ENCODE results near the gene IL1RAP. TPM values are rescaled to one million over a fixed set of nuclear protein-coding genes. Genes with fewer than 3 reads are reported as not detected.
"Not testable (repeated sequence)": the region's sequence is repeated elsewhere in the genome, so short reads cannot be mapped to it uniquely, and the experiment has no call there.

Gene IL1RAP
- total RNA-seq: 17.2 and 18.2 TPM in 2 replicates

DNA sequence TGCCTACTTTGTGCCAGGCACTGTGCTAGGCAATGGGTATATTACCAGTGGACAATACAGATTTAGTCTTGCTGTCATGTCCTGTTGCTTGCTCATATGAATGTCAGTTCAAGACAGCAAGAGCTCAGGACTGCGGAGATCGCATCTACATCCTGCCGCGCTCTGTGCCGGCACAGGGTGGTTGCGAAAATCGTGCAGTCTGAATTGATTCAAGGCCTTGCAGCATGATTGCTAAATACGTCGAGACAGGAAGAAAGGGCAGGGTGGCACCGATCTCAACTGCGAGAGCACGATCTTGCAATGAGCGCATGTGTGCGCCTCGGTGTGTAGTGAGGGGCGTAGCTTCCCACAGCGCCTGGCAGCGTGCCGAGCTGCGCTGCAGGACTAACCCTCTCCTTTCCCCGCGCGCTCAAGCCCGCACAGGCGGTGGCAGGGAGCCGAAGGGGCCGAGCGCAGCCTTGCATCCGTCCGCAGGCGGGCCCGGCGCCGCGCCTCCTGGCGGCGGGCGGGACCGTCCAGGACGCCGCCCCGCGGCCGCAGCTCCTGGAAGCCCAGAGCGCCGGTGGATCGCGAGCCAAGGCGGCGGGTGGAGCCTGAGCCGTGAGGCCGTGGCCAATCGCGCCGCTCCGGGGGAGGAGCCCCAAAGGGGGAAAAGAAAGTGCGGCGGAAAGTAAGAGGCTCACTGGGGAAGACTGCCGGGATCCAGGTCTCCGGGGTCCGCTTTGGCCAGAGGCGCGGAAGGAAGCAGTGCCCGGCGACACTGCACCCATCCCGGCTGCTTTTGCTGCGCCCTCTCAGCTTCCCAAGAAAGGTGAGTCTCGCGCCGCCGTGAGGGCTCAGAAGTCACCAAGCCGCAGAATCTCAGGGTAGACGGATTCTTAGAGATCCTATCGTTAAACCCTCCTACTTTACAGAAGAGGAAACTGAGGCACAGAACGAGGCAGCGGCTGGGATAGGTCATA, at the start of gene IL1RAP:
TSS of gene IL1RAP (plus strand) at position 677 of the 962 bp plus-strand sequence. CDS start 50,205 bp downstream, outside the sequence.
- intact Hi-C loops (cut with micrococcal nuclease): loop anchor here (1.0 to 10.0 kb wide), 7 partner anchors 21 to 351 kb away; partner anchors contain the start of gene GMNC

DNA sequence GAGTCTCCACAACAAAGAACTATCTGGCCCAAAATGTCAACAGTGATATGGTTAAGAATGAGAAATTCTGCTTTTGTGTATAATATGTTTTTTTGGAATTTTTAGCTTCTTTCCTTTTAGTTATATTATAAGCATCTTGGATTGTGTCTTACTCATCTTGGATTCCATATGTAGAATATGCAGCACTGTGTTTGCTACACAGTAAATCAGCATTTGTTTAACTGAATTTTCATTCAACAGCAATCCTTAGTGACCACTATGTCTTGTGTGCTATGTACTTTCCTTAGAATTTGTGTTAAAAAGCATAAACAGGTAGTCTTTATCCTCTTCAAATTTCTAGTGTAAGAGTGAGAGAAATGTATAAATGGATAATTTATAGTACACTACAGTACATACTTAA, 46.0 kb upstream of the IL1RAP start:
- intact Hi-C loops (cut with micrococcal nuclease): no loop called here

DNA sequence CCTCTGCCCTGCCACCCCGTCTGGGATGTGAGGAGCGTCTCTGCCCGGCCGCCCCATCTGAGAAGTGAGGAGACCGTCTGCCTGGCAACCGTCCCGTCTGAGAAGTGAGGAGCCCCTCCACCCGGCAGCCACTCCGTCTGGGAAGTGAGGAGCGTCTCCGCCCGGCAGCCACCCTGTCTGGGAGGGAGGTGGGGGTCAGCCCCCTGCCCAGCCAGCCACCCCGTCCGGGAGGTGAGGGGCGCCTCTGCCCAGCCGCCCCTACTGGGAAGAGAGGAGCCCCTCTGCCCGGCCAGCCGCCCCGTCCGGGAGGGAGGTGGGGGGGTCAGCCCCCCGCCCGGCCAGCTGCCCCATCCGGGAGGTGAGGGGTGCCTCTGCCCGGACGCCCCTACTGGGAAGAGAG, 40.6 kb upstream of the IL1RAP start:
- intact Hi-C loops (cut with micrococcal nuclease): not testable (repeated sequence)

DNA sequence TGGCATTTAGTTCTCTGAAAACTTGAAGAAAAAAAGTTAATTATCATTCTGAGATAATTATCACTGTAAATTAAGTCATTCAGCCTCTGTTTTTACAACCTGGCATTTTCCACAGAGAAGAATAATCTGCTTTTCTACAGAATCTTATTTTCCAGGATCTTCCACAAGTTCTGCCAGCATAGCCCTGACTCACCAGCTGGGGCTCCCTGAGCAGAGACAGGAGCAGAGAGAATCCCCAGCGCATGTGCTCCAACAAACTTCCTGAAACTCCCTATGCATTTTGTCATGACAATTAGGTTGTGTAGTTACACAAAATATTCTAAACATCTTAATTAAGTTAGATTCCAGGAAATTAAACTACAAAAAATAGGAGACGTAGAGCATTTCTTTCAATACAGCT, 32.1 kb upstream of the IL1RAP start:
- intact Hi-C loops (cut with micrococcal nuclease): no loop called here

DNA sequence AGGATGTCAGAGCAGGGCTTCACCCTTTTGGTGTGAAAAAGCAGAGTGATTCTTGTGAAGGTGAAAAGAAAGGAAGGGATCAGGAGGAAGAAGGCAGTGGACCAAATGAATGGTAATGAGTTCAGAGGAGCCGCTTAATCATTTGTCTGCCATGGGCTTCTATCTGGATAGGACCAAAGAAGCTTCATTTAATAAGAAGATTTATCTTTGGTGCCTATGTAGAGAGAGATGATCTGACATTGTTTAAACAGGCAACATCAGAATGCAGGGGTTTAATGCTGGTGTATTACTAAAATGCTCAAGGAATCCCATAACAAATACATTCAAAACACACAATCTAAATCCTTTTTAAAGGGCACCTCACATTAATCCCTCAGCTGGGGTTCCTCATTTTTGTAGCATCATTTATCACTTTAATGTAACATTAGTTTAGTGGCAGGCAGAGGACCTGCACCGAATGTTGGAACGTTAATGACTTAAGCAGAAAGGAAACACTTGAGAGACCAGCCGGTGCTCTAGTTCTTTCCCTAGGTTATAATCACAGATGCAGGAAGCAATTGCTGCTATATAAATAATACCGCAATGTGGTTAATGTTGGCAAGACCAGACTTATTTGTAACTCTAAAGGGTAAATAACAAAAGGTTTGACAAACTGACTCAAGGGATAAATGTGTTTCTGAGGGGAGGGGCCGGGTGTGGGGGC, 27.9 kb upstream of the IL1RAP start:
- intact Hi-C loops (cut with micrococcal nuclease): no loop called here

DNA sequence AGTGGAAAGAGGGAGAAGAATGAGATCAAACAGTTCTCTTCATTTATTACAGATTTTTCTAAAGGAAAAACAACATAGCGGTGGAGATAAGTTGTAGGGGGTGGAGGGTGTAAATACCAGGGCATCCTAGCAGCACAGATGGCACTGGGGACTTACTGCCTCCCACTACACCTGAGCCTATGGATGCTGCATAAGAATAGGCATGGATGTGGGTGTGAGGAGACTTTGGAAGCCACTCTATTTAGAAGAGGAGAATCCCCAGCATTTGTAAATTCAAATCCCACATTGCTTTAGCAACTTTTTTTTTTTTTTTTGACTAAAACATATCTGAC, 27.4 kb upstream of the IL1RAP start:
- intact Hi-C loops (cut with micrococcal nuclease): no loop called here

GRCh38 chr3:190486908-190487607, 26.8 kb upstream of the IL1RAP start:
- intact Hi-C loops (cut with micrococcal nuclease): no loop called here

DNA sequence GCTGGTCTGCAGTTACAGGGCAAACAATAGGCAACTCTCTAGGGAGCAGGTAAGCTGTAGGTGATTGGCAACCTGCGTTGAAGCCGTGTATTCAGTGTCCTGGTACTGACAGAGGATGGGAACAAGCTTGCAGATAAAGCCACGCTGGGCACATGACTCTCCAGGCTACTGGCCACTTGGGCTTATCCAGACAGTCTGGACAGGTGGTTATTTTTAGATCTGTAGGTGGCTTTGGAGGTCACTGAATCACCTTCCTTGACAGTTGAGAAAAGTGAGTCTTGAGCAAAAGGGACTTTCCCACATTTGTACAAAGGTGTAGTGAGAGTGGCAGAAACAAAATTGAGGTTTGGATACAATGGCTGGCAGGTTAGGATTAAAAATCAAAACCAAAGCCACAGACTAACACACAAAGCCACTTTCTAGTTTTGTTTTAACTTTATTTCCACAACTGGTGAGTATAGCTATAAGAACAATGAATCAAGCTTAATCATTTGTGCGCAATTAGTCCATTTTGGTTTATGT, 22.3 kb upstream of the IL1RAP start:
- intact Hi-C loops (cut with micrococcal nuclease): loop anchor here (1.0 kb wide), 1 partner anchor 22 kb away; no protein-coding TSS in a partner anchor

DNA sequence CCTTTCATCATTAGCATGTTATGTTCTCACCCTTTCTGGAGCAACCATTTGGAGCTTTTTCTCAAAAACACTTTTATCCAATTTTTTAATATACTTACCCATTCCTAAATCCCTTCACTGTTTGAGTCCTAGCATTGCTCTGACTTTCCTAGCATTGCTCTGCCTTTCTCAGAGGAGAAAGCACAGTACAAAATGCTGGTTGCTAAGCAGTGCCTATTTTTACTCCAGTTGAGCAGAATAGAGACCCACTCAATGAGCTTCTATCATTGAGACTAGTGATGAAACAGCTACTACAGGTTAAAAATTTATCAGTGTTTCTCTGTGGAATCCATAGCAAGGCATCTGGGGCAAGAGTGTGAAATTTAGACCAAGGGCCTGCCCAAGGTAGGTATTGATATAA, 21.8 kb upstream of the IL1RAP start:
- intact Hi-C loops (cut with micrococcal nuclease): loop anchor here (1.0 kb wide), 1 partner anchor 21 kb away; no protein-coding TSS in a partner anchor

DNA sequence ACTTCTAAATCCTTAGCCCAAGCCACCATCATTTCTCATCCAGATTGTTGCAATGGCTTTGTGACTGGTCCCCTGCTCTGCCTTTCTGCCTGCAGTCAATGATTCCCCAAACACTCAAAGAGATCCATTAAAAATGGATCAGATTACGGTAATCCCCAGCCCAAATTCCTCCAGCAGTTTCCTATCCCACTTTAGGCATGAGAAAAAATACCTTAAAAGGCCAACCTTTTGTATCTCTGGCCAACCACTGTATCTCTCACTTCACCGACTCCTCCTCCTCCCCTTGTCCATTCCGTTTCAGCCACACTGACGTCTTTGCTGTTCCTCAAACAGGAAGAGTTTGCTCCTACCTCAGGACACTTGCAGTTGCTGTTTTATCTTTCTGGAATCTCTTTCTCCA, 20.9 kb upstream of the IL1RAP start:
- intact Hi-C loops (cut with micrococcal nuclease): loop anchor here (1.0 kb wide), 1 partner anchor 20 kb away; no protein-coding TSS in a partner anchor

GRCh38 chr3:190494907-190495306, 19.0 kb upstream of the IL1RAP start:
- intact Hi-C loops (cut with micrococcal nuclease): no loop called here

DNA sequence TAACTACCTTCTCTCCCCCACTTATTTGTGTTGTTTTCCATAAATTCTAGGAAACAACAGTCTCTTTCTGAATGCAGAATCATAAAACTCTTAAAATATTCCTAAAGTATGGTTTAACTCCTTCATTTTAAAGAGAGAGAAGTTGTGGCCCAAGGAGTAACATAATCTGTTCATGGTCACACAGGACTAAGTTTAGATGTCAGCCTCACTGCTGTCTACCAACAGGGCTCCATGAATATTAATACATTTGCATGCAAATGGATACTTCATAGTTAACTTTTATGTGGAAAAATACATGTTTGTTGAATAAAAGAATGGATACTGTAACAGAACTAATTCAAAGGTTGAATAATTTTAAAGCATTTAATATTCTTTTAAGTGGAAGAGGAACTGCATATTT, 18.5 kb upstream of the IL1RAP start:
- intact Hi-C loops (cut with micrococcal nuclease): no loop called here

DNA sequence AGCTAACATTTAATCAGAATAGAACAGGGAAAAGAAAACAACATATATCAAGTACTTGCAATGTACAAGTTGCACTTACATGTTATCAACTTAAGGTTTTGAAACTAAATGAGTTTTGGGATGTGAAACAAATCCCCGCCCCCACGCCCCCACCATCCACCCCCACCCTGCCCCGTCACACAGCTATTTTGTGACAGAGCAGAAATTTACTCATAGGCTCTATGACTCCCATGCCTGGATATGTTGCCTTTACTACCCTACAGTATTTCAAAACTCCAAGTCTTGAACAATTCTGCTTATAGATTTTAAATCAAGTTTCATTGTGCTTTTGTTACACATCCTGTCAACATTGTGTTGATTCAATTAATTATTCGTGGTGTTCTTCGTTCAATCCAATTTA, 18.1 kb upstream of the IL1RAP start:
- intact Hi-C loops (cut with micrococcal nuclease): no loop called here

- intact Hi-C loops (cut with micrococcal nuclease): no loop called here
Measured at GRCh38 chr3:190496859-190497258, 17.0 kb upstream of the IL1RAP start.

- intact Hi-C loops (cut with micrococcal nuclease): no loop called here
Measured at GRCh38 chr3:190497811-190498210, 16.1 kb upstream of the IL1RAP start.

DNA sequence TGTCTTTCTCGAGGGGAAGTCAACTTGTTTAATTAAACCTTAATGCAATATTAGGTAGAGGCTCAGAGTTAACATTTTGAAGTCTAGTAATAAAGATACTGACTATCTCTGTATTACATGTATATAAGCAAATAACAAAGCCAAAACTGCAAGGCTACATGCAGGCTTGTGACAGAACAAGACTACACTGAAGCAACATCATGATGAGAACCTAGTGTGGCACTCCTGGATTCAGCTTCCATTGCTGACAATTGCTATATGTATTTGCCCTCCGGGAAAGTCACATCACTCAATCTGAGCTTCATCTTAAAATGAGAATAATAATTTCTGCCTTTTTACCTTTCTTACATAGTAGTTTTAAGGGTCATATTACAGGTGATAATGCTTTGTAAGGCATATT, 15.6 kb upstream of the IL1RAP start:
- intact Hi-C loops (cut with micrococcal nuclease): no loop called here

GRCh38 chr3:190499122-190499521, 14.8 kb upstream of the IL1RAP start:
- intact Hi-C loops (cut with micrococcal nuclease): no loop called here

DNA sequence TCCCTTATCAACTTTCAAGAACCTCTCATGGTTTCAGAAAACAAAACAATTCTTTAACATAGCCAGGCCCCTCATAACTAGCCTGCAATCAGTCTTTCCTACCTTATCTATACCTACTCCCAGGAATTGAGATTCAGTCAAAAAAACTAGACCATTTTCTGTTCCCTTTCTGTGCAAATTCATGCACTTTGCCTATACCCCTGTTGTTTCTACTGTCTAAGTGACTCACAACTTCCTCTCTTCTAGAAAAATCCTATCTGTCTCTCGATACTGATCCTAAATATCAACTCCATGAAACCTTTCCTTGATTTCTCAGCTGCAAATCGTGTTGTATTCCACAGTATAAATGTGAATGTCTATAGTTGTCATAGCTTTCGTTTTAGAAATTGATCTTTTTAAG, 10.9 kb upstream of the IL1RAP start:
- intact Hi-C loops (cut with micrococcal nuclease): no loop called here

DNA sequence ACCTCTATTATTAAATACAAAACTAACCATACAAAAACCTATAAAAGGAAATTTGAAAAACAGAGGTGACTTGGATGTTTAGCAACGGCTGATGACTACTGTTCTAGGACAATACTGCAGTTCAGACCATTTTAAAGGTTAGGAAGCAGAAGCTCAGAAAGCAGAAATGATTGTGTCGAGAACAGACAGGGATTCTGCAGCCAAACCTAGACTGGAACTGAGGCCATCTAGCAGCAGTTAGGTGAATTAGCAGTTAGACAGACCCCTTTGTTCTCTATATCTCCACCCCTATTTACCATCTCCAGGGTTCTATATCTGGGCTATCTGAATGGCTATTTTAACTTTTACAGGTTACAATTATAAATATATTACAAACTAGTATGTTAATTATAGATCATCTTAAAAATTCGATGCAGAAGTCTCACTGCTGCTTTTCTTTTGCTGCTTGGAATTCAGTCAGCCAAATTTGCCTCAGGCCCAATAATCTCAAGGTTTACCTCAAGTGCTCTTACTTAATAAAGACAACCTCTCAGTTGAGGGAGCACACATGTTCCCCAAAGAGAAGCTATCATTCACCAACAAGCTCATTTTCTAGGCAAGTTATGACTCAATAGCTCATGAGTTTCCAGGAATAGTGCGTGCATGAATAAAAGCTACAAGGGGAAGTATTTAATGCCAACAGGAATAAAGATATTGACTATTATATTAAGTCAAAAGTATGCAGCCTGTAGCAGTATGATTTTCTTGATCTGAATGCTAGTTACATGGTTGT, 9.3 kb upstream of the IL1RAP start:
- intact Hi-C loops (cut with micrococcal nuclease): no loop called here

- intact Hi-C loops (cut with micrococcal nuclease): no loop called here
Measured at GRCh38 chr3:190505381-190506003, 8.4 kb upstream of the IL1RAP start.
